GM18502 (cell line): ENCODE measurements around the gene BCAN.
A peak's percentile ranks its signal among the peaks of the same experiment; 100 is the strongest.
"Not testable (repeated sequence)": the region's sequence is repeated elsewhere in the genome, so short reads cannot be mapped to it uniquely, and the experiment has no call there.

Source experiments
- ATAC-seq: cut with Tn5 transposase; IDR thresholded peaks from one replicate; pipeline ENCODE4 v1.9.1; 2021; ENCODE audit warnings: mild to moderate bottlenecking; ENCODE audit not compliant: unreplicated experiment, poor library complexity

BCAN gene

GRCh38 chr1:156641761-156642264 is at the start of gene BCAN:
TSS of gene BCAN (plus strand) at chr1:156642117. CDS start at chr1:156646055, 3,938 bp downstream.
- no peak for ATAC-seq

- ATAC-seq = no peak
Observed at GRCh38 chr1:156592158-156592909, 49.6 kb upstream of the BCAN start.

GRCh38 chr1:156592910-156593660 is 48.8 kb upstream of the BCAN start:
- no peak for ATAC-seq

GRCh38 chr1:156593661-156593989 is 48.3 kb upstream of the BCAN start:
- no peak for ATAC-seq

GRCh38 chr1:156594190-156594589 is 47.7 kb upstream of the BCAN start:
- no peak for ATAC-seq

GRCh38 chr1:156595016-156595415 is 46.9 kb upstream of the BCAN start:
- no peak for ATAC-seq

GRCh38 chr1:156596426-156596825 is 45.5 kb upstream of the BCAN start:
- no peak for ATAC-seq

- ATAC-seq = no peak
Observed at GRCh38 chr1:156598125-156598524, 43.8 kb upstream of the BCAN start.

GRCh38 chr1:156598731-156599432 is 43.0 kb upstream of the BCAN start:
- ATAC-seq = no peak

- no peak for ATAC-seq
Observed at GRCh38 chr1:156599811-156600210, 42.1 kb upstream of the BCAN start.

GRCh38 chr1:156600733-156601121 is 41.2 kb upstream of the BCAN start:
- no peak for ATAC-seq

- peak; percentile 71 for ATAC-seq
Observed at GRCh38 chr1:156601122-156601830, 40.6 kb upstream of the BCAN start, which contains the start of gene GPATCH4. TSS of gene GPATCH4 (minus strand) at chr1:156601479.

GRCh38 chr1:156601892-156602291 is 40.0 kb upstream of the BCAN start:
- peak; percentile 22 for ATAC-seq

GRCh38 chr1:156602557-156602993 is 39.3 kb upstream of the BCAN start:
- no peak for ATAC-seq

GRCh38 chr1:156607344-156607743 is 34.6 kb upstream of the BCAN start:
- ATAC-seq = not testable (repeated sequence)

GRCh38 chr1:156608036-156608674 is 33.8 kb upstream of the BCAN start:
- no peak for ATAC-seq

- no peak for ATAC-seq
Observed at GRCh38 chr1:156608981-156609380, 32.9 kb upstream of the BCAN start.

GRCh38 chr1:156610072-156610471 is 31.8 kb upstream of the BCAN start:
- not testable (repeated sequence) for ATAC-seq

- no peak for ATAC-seq
Observed at GRCh38 chr1:156612666-156613065, 29.3 kb upstream of the BCAN start.

GRCh38 chr1:156615946-156616345 is 26.0 kb upstream of the BCAN start:
- no peak for ATAC-seq
